ENCODE data around the gene SNRNP200. TPM values are rescaled to one million over a fixed set of nuclear protein-coding genes. Genes with fewer than 3 reads are reported as not detected.

SNRNP200 gene
- total RNA-seq, 1 experiment from 2014 or later, result 231 TPM

DNA sequence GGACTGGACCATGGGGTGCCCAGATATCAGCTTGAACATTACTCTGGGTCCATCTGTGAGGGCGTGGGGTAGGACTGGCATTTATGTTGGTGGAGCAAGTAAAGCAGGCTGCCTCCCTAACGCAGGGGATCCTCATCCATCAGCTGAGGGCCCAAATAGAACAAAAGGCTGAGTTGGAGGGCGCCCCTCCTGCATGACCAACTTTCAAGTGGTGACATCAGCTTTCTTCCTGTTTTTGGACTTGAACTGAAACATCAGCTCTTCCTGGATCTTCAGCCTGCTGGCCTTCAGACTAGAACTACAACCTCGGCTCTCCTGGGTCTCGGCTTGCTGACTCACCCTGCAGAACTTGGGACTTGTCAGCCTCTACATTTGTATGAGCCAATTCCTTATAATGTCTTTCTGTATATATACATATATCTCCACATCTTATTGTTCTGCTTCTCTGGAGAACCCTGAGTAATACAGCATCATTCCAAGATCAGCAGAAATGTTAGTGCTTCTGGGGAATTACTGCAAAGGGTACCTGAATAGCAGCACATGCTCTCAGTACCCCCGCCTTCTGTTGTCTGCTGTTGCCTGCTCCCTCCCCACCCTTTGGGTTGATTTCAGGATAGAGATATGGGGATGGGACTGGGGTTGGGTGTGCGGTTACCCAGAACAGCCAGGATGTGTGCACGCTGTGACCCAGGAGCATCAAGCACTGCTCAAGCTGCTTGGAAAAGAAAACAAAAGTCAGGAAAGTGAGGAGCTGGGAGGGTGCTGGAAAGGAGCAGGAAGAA lies 59.5 kb downstream of the SNRNP200 start:
- TF ChIP-seq, protein P1, sequence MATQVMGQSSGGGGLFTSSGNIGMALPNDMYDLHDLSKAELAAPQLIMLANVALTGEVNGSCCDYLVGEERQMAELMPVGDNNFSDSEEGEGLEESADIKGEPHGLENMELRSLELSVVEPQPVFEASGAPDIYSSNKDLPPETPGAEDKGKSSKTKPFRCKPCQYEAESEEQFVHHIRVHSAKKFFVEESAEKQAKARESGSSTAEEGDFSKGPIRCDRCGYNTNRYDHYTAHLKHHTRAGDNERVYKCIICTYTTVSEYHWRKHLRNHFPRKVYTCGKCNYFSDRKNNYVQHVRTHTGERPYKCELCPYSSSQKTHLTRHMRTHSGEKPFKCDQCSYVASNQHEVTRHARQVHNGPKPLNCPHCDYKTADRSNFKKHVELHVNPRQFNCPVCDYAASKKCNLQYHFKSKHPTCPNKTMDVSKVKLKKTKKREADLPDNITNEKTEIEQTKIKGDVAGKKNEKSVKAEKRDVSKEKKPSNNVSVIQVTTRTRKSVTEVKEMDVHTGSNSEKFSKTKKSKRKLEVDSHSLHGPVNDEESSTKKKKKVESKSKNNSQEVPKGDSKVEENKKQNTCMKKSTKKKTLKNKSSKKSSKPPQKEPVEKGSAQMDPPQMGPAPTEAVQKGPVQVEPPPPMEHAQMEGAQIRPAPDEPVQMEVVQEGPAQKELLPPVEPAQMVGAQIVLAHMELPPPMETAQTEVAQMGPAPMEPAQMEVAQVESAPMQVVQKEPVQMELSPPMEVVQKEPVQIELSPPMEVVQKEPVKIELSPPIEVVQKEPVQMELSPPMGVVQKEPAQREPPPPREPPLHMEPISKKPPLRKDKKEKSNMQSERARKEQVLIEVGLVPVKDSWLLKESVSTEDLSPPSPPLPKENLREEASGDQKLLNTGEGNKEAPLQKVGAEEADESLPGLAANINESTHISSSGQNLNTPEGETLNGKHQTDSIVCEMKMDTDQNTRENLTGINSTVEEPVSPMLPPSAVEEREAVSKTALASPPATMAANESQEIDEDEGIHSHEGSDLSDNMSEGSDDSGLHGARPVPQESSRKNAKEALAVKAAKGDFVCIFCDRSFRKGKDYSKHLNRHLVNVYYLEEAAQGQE (IDR thresholded peaks at IDR 0.05; ENCODE audit: insufficient read depth in 1 of 2, low read depth in 2 of 2, low read length in 1 of 2), result no peak
- TF ChIP-seq POLR2AphosphoS5 (IDR thresholded peaks at IDR 0.05; ENCODE audit: low read depth, low read length), result no peak
- no peak for TF ChIP-seq TCF7L2 (IDR thresholded peaks at IDR 0.05; ENCODE audit: low read depth, low read length)
- no peak for TF ChIP-seq SIN3A (IDR thresholded peaks at IDR 0.05; ENCODE audit: borderline replicate concordance, insufficient read depth, low read depth, low read length)
- TF ChIP-seq, protein P2, sequence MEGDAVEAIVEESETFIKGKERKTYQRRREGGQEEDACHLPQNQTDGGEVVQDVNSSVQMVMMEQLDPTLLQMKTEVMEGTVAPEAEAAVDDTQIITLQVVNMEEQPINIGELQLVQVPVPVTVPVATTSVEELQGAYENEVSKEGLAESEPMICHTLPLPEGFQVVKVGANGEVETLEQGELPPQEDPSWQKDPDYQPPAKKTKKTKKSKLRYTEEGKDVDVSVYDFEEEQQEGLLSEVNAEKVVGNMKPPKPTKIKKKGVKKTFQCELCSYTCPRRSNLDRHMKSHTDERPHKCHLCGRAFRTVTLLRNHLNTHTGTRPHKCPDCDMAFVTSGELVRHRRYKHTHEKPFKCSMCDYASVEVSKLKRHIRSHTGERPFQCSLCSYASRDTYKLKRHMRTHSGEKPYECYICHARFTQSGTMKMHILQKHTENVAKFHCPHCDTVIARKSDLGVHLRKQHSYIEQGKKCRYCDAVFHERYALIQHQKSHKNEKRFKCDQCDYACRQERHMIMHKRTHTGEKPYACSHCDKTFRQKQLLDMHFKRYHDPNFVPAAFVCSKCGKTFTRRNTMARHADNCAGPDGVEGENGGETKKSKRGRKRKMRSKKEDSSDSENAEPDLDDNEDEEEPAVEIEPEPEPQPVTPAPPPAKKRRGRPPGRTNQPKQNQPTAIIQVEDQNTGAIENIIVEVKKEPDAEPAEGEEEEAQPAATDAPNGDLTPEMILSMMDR (IDR thresholded peaks at IDR 0.05), result no peak
- Histone ChIP-seq H3K9me3 (ENCODE audit: control insufficient read depth, insufficient read depth, low read depth, low read length) (no peaks in the 10 kb centered on the region), H3K27me3 (ENCODE audit: control insufficient read depth, insufficient read depth, low read length) (no peaks in the 10 kb centered on the region), H3K4me1 (ENCODE audit: control insufficient read depth, insufficient read depth, low read length) (no peaks in the 10 kb centered on the region), H3K4me3 (ENCODE audit: low read depth in 2 of 2, low read length in 2 of 2) (no peak overlapping the region), H3K27ac (ENCODE audit: low read length) (no peak overlapping the region), H3K36me3 (ENCODE audit: control insufficient read depth, insufficient read depth, low read length) (no peaks in the 10 kb centered on the region)
- BruUV-seq (replicated peaks), result no TSS peak
- intact Hi-C loops (cut with micrococcal nuclease; ENCODE audit: unreplicated experiment), result no loop called here
- POLR2A ChIA-PET, result no interaction called here
- CTCF ChIA-PET, result no interaction called here
- ATAC-seq, result no peak
- no peak for DNase-seq (ENCODE audit: low read depth, low spot score)
- in situ Hi-C loops (cut with HindIII; ENCODE audit: low pct_unique_long_range_greater_than_20kb, low sequenced_read_pairs), result no loop called here

DNA sequence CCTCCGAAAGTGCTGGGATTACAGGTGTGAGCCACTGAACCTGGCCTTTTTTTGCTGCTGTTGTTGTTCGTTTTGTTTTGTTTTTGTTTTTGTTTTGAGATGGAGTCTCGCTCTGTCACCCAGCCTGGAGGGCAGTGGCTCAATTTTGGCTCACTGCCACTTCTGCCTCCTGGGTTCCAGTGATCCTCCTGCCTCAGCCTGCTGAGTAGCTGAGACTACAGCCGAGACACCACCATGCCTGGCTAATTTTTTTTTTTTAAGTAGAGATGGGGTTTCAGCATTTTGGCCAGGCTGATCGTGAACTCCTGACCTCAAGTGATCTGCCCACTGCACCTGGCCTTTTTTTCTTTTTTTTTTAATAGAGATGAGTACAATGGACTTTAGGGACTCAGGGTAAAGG lies 61.5 kb downstream of the SNRNP200 start:
- ATAC-seq (no peak), DNase-seq (ENCODE audit: low read depth, low spot score) (no peak)
- intact Hi-C loops (cut with micrococcal nuclease; ENCODE audit: unreplicated experiment), result no loop called here
- ChIA-PET POLR2A (no interaction called here), CTCF (no interaction called here)
- no peak overlapping the region for H3K27ac ChIP-seq (ENCODE audit: low read length)
- H3K4me1 ChIP-seq (ENCODE audit: control insufficient read depth, insufficient read depth, low read length), result no peaks in the 10 kb centered on the region
- in situ Hi-C loops (cut with HindIII; ENCODE audit: low pct_unique_long_range_greater_than_20kb, low sequenced_read_pairs), result no loop called here
- no peaks in the 10 kb centered on the region for H3K9me3 ChIP-seq (ENCODE audit: control insufficient read depth, insufficient read depth, low read depth, low read length)
- H3K4me3 ChIP-seq (ENCODE audit: low read depth in 2 of 2, low read length in 2 of 2), result no peak overlapping the region
- BruUV-seq (replicated peaks), result no TSS peak
- no peaks in the 10 kb centered on the region for H3K27me3 ChIP-seq (ENCODE audit: control insufficient read depth, insufficient read depth, low read length)
- TF ChIP-seq, protein P1 (IDR thresholded peaks at IDR 0.05; ENCODE audit: insufficient read depth in 1 of 2, low read depth in 2 of 2, low read length in 1 of 2), result no peak
- no peak for TF ChIP-seq POLR2AphosphoS5 (IDR thresholded peaks at IDR 0.05; ENCODE audit: low read depth, low read length)
- TF ChIP-seq TCF7L2 (IDR thresholded peaks at IDR 0.05; ENCODE audit: low read depth, low read length), result no peak
- no peak for TF ChIP-seq SIN3A (IDR thresholded peaks at IDR 0.05; ENCODE audit: borderline replicate concordance, insufficient read depth, low read depth, low read length)
- TF ChIP-seq, protein P2 (IDR thresholded peaks at IDR 0.05), result no peak
- H3K36me3 ChIP-seq (ENCODE audit: control insufficient read depth, insufficient read depth, low read length), result no peaks in the 10 kb centered on the region

All from Panc1 (cell line).